Tibial nerve (tissue), 4 donors: Measurements from ENCODE around the gene SPATA33. TPM values are rescaled to one million over a fixed set of nuclear protein-coding genes. Genes with fewer than 3 reads are reported as not detected.

Experiments
- DNase-seq, 2 donors: peaks; one replicate each; pipeline ENCODE4 v3.0.0-alpha.2; 2019; ENCODE audit warnings: low spot score in 2 of 2
- H3K27ac ChIP-seq, 4 donors: fragments of 200-600 bp; sonication (generic) in 3 of 4; one replicate each; pipeline ENCODE4 v1.5.1; 2017 to 2019; ENCODE audit warnings: mild to moderate bottlenecking in 1 of 4
- H3K27me3 ChIP-seq, 2 donors: fragments of 200-600 bp; sonication (generic) in 1 of 2; one replicate each; pipeline versions ENCODE4 v1.5.1 to v1.6.0; 2017 to 2019
- H3K36me3 ChIP-seq, 3 donors: fragments of 200-600 bp; sonication (generic); one replicate each; pipeline ENCODE4 v1.5.1; 2018 to 2019
- H3K4me1 ChIP-seq, 4 donors: fragments of 200-600 bp; sonication (generic) in 3 of 4; one replicate each; pipeline ENCODE4 v1.5.1; 2017 to 2019
- H3K4me3 ChIP-seq, 4 donors: fragments of 200-600 bp; sonication (generic) in 3 of 4; one replicate each; pipeline ENCODE4 v1.5.1; 2017 to 2019; ENCODE audit warnings: mild to moderate bottlenecking in 1 of 4, moderate library complexity in 1 of 4
- H3K9me3 ChIP-seq, 4 donors: fragments of 200-600 bp; sonication (generic) in 3 of 4; one replicate each; pipeline ENCODE4 v1.5.1; 2017 to 2019
- EP300 ChIP-seq, 2 donors: sonication (generic); formaldehyde crosslinking; IDR thresholded peaks; one replicate each; pipeline ENCODE4 v1.6.1; 2017; ENCODE audit warnings: antibody characterized with exemption in 2 of 2, mild to moderate bottlenecking in 1 of 2
- POLR2A ChIP-seq, 2 donors: fragments of 450-650 bp; IDR thresholded peaks; one replicate each; pipeline ENCODE4 v1.6.1; 2017; ENCODE audit warnings: antibody characterized with exemption in 2 of 2, mild to moderate bottlenecking in 2 of 2, moderate library complexity in 2 of 2
- WGBS, 2 donors: methylation state at CpG; one replicate each; pipeline ENCODE4 v1.1.5; 2018; 5-methylcytosine and 5-hydroxymethylcytosine counted together
- total RNA-seq, 4 donors: library from RNA; depleted of rRNA; stranded (reverse); fragments of >200 nt; gene quantifications; one replicate each; pipeline ENCODE4 v1.1.0, GENCODE V29; 2016
- TF ChIP-seq, protein P1 (sequence below), 5 experiments: fragments of 200-600 bp in 3 of 5; fragments of 450-650 bp in 2 of 5; sonication (generic) in 3 of 5; IDR thresholded peaks; one replicate each; pipeline ENCODE4 v1.5.1; 2016 to 2019; ENCODE audit warnings: antibody characterized with exemption in 5 of 5, mild to moderate bottlenecking in 3 of 5, moderate library complexity in 2 of 5

SPATA33 gene
- total RNA-seq, 4 donors from 2014 or later, result 4.8 to 9.0 (median 7.2) TPM

DNA sequence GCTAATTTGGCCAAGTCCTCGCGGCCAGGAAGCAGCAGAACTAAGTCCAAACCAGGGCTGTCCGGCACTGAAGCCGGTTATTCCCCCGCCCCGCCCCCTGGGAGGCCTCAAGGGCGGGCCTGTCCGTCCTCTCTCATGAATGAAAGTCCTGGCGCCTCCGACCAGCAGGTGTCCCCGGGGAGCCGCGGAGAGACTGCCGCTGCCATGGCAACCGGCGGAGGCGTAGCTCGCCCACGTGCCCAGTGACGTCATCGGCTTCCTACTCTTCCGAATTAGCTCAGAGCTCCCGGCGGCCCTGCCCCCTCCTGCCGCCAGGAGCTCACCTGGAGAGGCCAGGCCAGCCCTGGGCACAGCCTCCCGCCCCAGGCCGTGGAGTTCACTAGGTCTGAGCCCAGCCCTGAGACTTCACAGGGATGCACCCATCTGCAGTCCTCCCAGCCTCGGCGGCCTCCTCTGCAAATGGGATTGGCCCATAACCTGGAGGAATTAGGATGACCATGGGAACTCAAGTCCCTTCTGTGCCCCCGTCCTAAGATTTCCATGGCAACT, 42.5 kb downstream of the SPATA33 start:
- Histone ChIP-seq H3K36me3 (peaks cover 0 to 30% (median 4%) of the 10 kb centered on the region in 3 donors), H3K4me1 (peaks cover 0 to 26% (median 17%) of the 10 kb centered on the region in 4 donors), H3K27me3 (no peaks in the 10 kb centered on the region), H3K9me3 (no peaks in the 10 kb centered on the region), H3K27ac (peak overlapping the region; percentile 69 to 93 (median 90)), H3K4me3 (peak overlapping the region; percentile 54 to 79 (median 70))
- TF ChIP-seq, protein P1, sequence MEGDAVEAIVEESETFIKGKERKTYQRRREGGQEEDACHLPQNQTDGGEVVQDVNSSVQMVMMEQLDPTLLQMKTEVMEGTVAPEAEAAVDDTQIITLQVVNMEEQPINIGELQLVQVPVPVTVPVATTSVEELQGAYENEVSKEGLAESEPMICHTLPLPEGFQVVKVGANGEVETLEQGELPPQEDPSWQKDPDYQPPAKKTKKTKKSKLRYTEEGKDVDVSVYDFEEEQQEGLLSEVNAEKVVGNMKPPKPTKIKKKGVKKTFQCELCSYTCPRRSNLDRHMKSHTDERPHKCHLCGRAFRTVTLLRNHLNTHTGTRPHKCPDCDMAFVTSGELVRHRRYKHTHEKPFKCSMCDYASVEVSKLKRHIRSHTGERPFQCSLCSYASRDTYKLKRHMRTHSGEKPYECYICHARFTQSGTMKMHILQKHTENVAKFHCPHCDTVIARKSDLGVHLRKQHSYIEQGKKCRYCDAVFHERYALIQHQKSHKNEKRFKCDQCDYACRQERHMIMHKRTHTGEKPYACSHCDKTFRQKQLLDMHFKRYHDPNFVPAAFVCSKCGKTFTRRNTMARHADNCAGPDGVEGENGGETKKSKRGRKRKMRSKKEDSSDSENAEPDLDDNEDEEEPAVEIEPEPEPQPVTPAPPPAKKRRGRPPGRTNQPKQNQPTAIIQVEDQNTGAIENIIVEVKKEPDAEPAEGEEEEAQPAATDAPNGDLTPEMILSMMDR (IDR thresholded peaks at IDR 0.05), result peak; percentile 71 to 94 (median 90)
- TF ChIP-seq EP300 (IDR thresholded peaks at IDR 0.05) (peak; percentile 86 to 97), POLR2A (IDR thresholded peaks at IDR 0.05) (peak in 1 of 2 donors; percentile 58)
- WGBS, 2 donors, result 0 to 2% methylated on average over 16 to 18 of the region's 30 CpGs
- DNase-seq, result peak; percentile 98 to 99

DNA sequence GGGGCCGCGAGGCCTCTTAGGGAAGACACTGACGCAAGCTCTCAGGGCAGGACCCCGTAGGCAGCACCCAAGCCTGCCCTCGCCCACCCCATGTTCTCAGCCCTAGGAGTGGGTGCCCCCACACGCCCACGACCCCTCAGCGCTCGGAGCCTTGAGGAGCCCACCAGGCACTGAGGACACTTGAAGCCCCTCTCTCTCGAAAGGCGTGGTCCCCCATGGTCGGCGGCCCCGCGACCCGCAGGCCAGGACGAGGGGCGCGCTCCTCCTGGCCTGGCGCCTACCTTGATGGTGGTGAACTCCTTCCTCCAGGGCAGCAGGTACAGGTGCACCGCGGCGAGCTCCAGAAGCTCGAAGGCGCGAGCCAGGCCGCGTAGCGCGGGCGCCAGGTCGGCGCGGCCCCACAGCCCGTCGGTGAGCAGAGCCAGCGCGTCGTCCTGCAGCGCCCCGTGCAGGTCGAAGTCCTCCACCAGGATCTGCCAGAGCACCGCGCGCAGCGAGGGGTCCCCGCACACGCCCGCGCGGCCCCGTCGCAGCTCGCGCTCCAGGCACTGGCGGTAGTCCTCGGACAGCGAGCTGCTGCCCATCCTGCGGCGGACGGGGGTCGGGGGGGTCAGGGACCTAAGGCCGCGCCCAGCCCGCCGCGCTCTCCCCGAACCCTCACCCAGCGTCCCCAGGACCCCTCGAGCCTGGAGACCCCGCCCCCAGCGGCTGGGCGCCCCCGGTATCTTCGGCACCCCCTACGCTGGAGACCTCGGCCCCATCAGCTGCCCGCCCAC, 43.2 kb downstream of the SPATA33 start:
- no peak for DNase-seq
- peak overlapping the region; percentile 54 to 79 (median 70) for H3K4me3 ChIP-seq
- 0 to 2% methylated on average over 15 to 30 of the region's 78 CpGs for WGBS, 2 donors

DNA sequence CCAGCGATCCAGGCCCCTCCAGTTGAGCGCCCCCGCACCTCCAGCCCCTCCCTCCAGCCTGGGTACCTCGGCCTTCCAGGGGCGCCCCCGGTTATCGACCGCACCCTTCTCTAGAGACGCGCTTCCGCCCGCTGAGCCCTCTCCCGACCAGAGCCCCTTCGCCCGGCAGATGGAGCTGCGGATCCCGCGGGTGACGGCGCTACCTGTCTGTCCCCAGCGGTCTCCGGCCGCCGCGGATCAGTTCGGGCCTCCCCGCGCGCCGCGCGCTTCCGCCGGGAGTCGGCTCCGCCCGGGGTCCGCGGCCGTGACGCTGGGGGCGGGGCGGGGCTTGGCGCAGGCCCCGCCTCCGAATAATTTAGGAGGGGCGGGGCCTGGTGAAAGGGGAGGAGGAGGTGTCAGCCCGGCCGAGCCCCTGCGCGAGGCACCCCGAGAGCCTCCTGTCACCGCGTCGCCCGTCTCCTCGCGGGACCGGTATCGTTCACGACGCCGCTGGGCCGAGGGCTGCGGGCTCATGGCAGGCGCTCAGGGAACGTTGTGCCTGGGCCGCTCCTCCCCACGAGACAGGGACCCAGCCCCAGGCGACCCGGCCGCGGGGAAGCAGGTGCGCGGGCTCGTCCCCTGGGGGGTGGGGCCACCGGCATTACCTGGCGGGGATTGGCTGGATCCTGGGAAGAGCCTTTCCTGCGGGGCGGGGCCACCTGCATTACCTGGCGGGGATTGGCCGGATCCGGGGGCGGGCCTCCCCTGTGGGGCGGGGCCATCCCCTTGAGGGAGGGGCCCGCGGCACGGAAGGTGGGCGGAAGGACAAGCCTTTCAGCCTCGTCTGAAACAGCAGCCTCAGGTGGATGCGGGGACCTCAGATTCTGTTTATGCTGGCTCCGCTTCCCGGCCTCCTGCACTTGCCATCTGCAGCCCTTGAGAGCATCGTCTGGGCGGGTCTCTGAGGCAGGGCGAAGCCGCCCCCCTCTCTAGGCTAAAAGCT, 44.1 kb downstream of the SPATA33 start, which contains the start of gene SPATA2L:
SPATA2L (minus strand) TSS at position 281 of the 982 bp plus-strand sequence. CDS start 473 bp downstream, outside the sequence.
- H3K9me3 ChIP-seq, result no peaks in the 10 kb centered on the region
- peak; percentile 59 to 62 for DNase-seq
- peak within 1 kb of the TSS; percentile 54 to 79 (median 70) for H3K4me3 ChIP-seq
- H3K4me1 ChIP-seq, result peaks cover 0 to 35% (median 17%) of the 10 kb centered on the region in 4 donors
- WGBS, 2 donors, result 1 to 2% methylated on average over 48 to 76 of the region's 97 CpGs
- TF ChIP-seq EP300 (IDR thresholded peaks at IDR 0.05) (peak; percentile 36 to 87), POLR2A (IDR thresholded peaks at IDR 0.05) (peak; percentile 77 to 96)
- TF ChIP-seq, protein P1 (IDR thresholded peaks at IDR 0.05), result peak in 3 of 5 experiments; percentile 8 to 28 (median 24)
- H3K27me3 ChIP-seq, result no peaks in the 10 kb centered on the region
- peak within 1 kb of the TSS; percentile 69 to 93 (median 90) for H3K27ac ChIP-seq
- H3K36me3 ChIP-seq, result peaks cover 0 to 15% (median 4%) of the 10 kb centered on the region in 3 donors

More for the DNA sequence above, 43.2 kb downstream of the SPATA33 start:
- TF ChIP-seq EP300 (IDR thresholded peaks at IDR 0.05) (no peak), POLR2A (IDR thresholded peaks at IDR 0.05) (no peak)
- TF ChIP-seq, protein P1 (IDR thresholded peaks at IDR 0.05), result peak in 1 of 5 experiments; percentile 32
- Histone ChIP-seq H3K27me3 (no peaks in the 10 kb centered on the region), H3K4me1 (peaks cover 0 to 30% (median 17%) of the 10 kb centered on the region in 4 donors), H3K9me3 (no peaks in the 10 kb centered on the region), H3K36me3 (peaks cover 0 to 23% (median 4%) of the 10 kb centered on the region in 3 donors), H3K27ac (peak overlapping the region; percentile 69 to 93 (median 90))

DNA sequence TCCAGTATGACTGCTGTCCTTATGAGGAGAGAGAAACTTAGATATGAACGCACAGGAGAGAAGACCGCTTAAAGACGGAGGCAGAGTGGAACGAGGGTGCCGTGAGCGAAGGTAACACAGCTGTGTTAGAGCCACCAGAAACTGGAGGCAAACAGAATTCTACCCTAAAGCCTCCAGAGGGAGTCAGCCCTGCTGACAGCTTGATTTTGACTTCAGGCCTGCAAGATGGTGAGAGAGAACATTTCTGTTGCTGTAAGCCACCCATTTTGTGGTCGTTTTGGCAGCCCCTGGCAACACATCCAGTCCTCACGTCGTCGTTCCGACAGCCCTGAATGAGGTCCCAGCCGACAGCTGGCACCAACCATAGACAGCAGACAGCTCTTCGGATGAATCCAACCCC, 46.6 kb downstream of the SPATA33 start:
- no peaks in the 10 kb centered on the region for H3K27me3 ChIP-seq
- no peaks in the 10 kb centered on the region for H3K9me3 ChIP-seq
- H3K36me3 ChIP-seq, result peaks cover 0 to 20% (median 0%) of the 10 kb centered on the region in 3 donors
- no peak overlapping the region for H3K4me3 ChIP-seq
- WGBS, 2 donors, result 74 to 80% methylated on average over 13 of the region's 13 CpGs
- peaks cover 0 to 43% (median 20%) of the 10 kb centered on the region in 4 donors for H3K4me1 ChIP-seq
- no peak for TF ChIP-seq POLR2A (IDR thresholded peaks at IDR 0.05)
- TF ChIP-seq EP300 (IDR thresholded peaks at IDR 0.05), result no peak
- TF ChIP-seq, protein P1 (IDR thresholded peaks at IDR 0.05), result no peak
- no peak for DNase-seq
- H3K27ac ChIP-seq, result no peak overlapping the region
